Measurements from ENCODE around the gene KCNJ16.

KCNJ16 gene

DNA sequence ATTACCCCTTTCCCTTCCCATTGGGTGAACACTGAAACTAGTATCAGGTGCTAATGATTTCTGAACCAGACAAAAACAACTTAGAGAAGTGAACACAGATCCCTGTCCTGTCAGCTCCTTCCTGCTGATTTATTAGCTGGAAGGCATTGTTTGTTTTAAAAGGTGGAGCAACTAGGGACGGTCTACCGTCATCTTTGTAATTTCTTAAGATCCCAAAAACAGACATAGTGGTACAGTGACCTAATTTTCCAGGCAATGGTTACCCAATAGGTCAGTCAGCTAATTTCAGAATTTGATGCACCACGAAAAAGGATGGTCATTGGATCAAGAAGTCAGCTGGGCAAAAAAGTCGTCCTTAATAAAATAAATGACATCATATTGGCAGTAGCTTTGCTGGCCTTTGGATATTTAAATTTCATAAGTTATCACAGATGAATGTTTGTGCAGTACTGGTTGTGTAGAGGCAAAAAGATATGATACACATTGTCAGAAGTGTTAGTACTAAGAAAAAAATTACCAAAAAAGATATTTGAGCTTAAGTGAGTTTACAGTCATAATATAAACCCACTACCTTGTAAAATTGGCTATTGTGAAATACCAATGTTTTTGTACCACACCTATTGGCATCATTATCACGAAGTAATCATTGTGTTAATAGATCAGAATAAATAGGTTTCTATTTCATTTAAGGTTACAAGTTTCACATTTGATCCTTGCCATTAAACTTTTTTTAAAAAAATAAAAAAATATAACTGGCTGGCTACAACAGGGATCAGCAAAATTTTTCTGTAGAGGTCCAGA is 27.2 kb upstream of the KCNJ16 start:
- in situ Hi-C loops (cut with HindIII; ENCODE audit: low pct_ligation_motif_present, low sequenced_read_pairs): no loop called here
- Histone ChIP-seq H3K27ac (no peak overlapping the region), H3K4me3 (ENCODE audit: low read depth, low read length) (no peak overlapping the region), H3K36me3 (replicated peaks) (no peaks in the 10 kb centered on the region), H3K27me3 (replicated peaks) (no peaks in the 10 kb centered on the region)
- TF ChIP-seq, protein P1, sequence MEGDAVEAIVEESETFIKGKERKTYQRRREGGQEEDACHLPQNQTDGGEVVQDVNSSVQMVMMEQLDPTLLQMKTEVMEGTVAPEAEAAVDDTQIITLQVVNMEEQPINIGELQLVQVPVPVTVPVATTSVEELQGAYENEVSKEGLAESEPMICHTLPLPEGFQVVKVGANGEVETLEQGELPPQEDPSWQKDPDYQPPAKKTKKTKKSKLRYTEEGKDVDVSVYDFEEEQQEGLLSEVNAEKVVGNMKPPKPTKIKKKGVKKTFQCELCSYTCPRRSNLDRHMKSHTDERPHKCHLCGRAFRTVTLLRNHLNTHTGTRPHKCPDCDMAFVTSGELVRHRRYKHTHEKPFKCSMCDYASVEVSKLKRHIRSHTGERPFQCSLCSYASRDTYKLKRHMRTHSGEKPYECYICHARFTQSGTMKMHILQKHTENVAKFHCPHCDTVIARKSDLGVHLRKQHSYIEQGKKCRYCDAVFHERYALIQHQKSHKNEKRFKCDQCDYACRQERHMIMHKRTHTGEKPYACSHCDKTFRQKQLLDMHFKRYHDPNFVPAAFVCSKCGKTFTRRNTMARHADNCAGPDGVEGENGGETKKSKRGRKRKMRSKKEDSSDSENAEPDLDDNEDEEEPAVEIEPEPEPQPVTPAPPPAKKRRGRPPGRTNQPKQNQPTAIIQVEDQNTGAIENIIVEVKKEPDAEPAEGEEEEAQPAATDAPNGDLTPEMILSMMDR (IDR thresholded peaks at IDR 0.05; ENCODE audit: low read depth, low read length, missing control alignments): no peak
- no peak for DNase-seq

DNA sequence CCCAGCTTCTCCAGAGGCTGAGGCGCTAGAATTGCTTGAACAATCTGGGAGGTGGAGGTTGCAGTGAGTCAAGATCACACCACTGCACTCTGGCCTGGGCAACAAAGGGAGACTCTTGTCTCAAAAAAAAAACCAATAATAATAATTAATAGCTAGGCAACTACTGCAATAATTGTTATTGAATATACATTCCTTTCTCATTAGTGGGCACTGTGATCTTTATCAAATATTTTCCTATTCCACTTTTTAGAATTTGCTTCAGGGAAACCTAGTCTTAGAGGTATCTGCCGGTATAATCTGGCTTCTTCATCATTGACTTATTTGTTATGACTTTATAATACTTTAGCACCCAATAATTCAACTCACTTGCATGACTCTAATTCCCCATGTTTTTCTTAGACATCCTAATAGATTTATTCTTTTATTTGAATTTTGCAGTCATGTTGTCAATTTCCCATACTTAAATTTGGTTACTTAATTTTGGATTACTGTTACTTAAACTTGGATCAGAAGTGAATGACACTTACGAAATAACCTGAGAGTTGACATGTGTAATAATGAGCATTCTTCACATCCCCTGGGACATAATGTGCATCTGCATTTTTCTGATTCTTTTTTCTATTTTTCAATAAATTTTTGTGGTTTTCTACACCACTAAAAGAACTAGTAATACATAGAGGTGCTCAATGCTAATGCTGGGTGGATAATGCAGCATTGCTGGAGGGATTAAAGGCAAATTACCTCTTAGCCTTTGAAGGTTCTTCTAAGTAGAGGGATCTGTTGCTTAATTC is 25.0 kb upstream of the KCNJ16 start:
- no peak overlapping the region for H3K4me3 ChIP-seq (ENCODE audit: low read depth, low read length)
- TF ChIP-seq, protein P1 (IDR thresholded peaks at IDR 0.05; ENCODE audit: low read depth, low read length, missing control alignments): no peak
- H3K36me3 ChIP-seq (replicated peaks): no peaks in the 10 kb centered on the region
- in situ Hi-C loops (cut with HindIII; ENCODE audit: low pct_ligation_motif_present, low sequenced_read_pairs): no loop called here
- H3K27me3 ChIP-seq (replicated peaks): no peaks in the 10 kb centered on the region
- DNase-seq: no peak
- no peak overlapping the region for H3K27ac ChIP-seq

DNA sequence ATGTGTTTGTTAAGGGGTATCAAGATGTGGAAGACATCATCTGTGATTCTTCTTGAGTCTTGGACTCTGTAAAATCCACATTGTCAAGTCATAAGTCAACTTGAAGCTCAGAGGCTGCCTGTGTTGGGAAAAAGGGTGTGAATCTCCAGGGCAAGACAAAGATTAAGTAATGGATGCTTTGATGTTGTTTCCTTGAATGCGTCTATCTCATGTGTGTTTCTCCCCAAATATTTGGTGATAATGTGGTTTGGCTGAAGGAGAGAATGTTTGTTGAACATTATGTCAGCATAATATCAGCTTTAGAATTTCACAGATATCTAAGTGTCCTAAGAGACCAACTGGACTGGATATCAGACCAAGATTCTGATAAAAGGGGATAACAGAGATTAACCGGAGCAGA is 24.1 kb upstream of the KCNJ16 start:
- no peaks in the 10 kb centered on the region for H3K36me3 ChIP-seq (replicated peaks)
- H3K27ac ChIP-seq: no peak overlapping the region
- TF ChIP-seq, protein P1 (IDR thresholded peaks at IDR 0.05; ENCODE audit: low read depth, low read length, missing control alignments): no peak
- in situ Hi-C loops (cut with HindIII; ENCODE audit: low pct_ligation_motif_present, low sequenced_read_pairs): no loop called here
- DNase-seq: no peak
- no peak overlapping the region for H3K4me3 ChIP-seq (ENCODE audit: low read depth, low read length)
- H3K27me3 ChIP-seq (replicated peaks): no peaks in the 10 kb centered on the region

DNA sequence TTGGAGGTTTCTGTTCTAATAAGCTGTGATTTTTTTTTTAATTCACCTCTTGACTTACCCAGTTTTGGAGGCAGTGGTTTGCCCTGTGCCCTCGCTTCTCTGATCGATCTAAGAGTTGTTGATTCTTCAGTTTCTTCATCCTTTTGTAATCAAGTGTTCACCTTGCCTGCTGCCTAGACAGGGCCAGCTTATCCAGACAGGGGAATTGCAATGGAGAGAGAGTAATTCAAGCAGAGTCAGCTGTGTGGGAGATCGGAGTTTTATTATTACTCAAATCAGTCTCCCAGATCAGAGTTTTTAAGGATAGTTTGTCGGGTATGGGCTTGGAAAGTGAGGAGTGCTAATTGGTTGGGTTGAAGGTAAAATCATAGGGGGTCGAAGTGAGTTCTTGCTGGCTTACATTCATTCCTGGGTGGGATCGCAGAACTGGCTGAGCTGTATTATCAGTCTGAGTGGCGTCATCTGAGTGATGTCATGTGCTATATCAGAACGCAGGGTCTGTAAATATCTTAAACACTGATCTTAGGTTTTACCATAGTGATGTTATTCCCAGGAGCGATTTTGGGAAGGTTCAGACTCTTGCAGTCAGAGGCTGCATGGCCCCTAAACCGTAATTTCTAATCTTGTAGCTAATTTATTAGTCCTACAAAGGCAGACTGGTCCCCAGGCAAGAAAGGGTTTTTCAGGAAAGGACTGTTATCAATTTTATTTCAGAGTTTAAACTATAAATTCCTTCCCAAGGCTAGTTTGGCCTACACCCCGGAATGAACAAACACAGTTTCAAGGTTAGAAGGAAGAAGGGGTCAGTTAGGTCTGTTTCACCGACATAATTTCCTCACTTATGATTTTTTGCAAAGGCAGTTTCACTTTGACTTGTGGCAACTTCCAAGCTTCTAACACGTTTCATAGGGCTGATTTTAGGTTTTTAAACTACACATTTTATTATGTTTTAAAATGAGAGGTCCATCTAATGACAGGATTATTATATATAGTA is 21.5 kb upstream of the KCNJ16 start:
- Histone ChIP-seq H3K27ac (no peak overlapping the region), H3K27me3 (replicated peaks) (no peaks in the 10 kb centered on the region), H3K36me3 (replicated peaks) (no peaks in the 10 kb centered on the region), H3K4me3 (ENCODE audit: low read depth, low read length) (no peak overlapping the region)
- in situ Hi-C loops (cut with HindIII; ENCODE audit: low pct_ligation_motif_present, low sequenced_read_pairs): no loop called here
- TF ChIP-seq, protein P1 (IDR thresholded peaks at IDR 0.05; ENCODE audit: low read depth, low read length, missing control alignments): no peak
- no peak for DNase-seq

DNA sequence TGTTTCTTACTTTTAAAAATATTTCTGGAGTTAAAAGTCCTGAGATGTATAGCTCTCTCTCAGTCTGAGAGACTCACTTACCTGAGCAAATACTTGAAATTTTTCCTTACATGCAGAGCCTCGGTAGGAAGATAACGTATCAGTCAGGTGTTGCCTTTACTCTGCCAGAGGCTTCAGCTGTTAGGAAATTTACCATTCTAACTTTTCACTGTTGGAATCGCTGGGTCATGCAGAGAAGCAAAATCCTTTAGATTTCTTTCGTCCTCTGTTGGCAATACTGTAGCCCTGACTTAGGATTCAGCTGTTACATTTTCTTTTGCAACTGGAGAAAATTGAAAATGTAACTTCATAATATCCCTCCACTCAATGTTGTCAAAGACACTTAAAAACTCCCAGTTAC is 20.0 kb upstream of the KCNJ16 start:
- TF ChIP-seq, protein P1 (IDR thresholded peaks at IDR 0.05; ENCODE audit: low read depth, low read length, missing control alignments): no peak
- Histone ChIP-seq H3K27ac (no peak overlapping the region), H3K4me3 (ENCODE audit: low read depth, low read length) (no peak overlapping the region), H3K36me3 (replicated peaks) (no peaks in the 10 kb centered on the region), H3K27me3 (replicated peaks) (no peaks in the 10 kb centered on the region)
- DNase-seq: no peak
- in situ Hi-C loops (cut with HindIII; ENCODE audit: low pct_ligation_motif_present, low sequenced_read_pairs): no loop called here
